ENCODE measurements around the gene CEP20. TPM values are rescaled to one million over a fixed set of nuclear protein-coding genes. Genes with fewer than 3 reads are reported as not detected.

CEP20 gene
- total RNA-seq, 2 experiments from 2014 or later, result 38.8 to 45.0 TPM

GRCh38 chr16:15836965-15837611, 51.3 kb downstream of the CEP20 start:
- POLR2A ChIA-PET, result no interaction called here
- Mint-ChIP-seq H3K27me3 (ENCODE audit: low read depth) (peaks cover 4% of the 10 kb centered on the region), H3K4me1 (ENCODE audit: low read depth) (peaks cover 12% of the 10 kb centered on the region), H3K4me3 (no peak overlapping the region), H3K9me3 (ENCODE audit: insufficient read depth) (no peaks in the 10 kb centered on the region), H3K27ac (no peak overlapping the region), H3K36me3 (ENCODE audit: low read depth) (no peaks in the 10 kb centered on the region)
- CTCF ChIA-PET, result no interaction called here
- ATAC-seq (no peak), DNase-seq (no peak)

DNA sequence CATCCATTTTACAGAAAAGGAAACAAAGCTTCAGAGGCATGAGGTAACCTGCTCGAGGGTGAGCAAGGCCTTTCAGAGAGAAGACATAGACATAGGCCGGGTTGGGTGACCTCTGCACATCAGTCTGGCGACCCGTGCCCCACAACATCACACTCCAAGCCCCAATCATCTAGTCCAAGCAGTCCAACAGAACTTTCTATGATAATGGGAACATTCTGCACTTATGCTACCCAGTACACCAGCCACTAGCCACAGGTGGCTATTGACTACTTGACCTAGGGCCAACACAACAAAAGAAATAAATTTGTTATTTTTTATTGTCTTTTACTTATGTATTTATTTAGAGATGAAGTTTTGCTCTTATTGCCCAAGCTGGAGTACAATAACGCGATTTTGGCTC, 52.3 kb downstream of the CEP20 start:
- ChIA-PET CTCF (interaction anchor here (0.9 kb wide), 1 partner anchor 34 kb away, joined by 3 read pairs; no protein-coding TSS in a partner anchor), POLR2A (no interaction called here)
- H3K27me3 Mint-ChIP-seq (ENCODE audit: low read depth), result peaks cover 4% of the 10 kb centered on the region
- H3K9me3 Mint-ChIP-seq (ENCODE audit: insufficient read depth), result no peaks in the 10 kb centered on the region
- H3K4me3 Mint-ChIP-seq, result no peak overlapping the region
- DNase-seq, result no peak
- peaks cover 12% of the 10 kb centered on the region for H3K4me1 Mint-ChIP-seq (ENCODE audit: low read depth)
- no peaks in the 10 kb centered on the region for H3K36me3 Mint-ChIP-seq (ENCODE audit: low read depth)
- ATAC-seq, result no peak
- no peak overlapping the region for H3K27ac Mint-ChIP-seq

GRCh38 chr16:15835136-15835878, 53.1 kb downstream of the CEP20 start:
- peaks cover 12% of the 10 kb centered on the region for H3K4me1 Mint-ChIP-seq (ENCODE audit: low read depth)
- no peak overlapping the region for H3K27ac Mint-ChIP-seq
- H3K9me3 Mint-ChIP-seq (ENCODE audit: insufficient read depth), result no peaks in the 10 kb centered on the region
- DNase-seq, result no peak
- CTCF ChIA-PET, result interaction anchor here (0.9 kb wide), 1 partner anchor 34 kb away, joined by 3 read pairs; no protein-coding TSS in a partner anchor
- peak; percentile 27 for ATAC-seq
- H3K36me3 Mint-ChIP-seq (ENCODE audit: low read depth), result no peaks in the 10 kb centered on the region
- no peak overlapping the region for H3K4me3 Mint-ChIP-seq
- H3K27me3 Mint-ChIP-seq (ENCODE audit: low read depth), result peaks cover 4% of the 10 kb centered on the region
- POLR2A ChIA-PET, result no interaction called here

DNA sequence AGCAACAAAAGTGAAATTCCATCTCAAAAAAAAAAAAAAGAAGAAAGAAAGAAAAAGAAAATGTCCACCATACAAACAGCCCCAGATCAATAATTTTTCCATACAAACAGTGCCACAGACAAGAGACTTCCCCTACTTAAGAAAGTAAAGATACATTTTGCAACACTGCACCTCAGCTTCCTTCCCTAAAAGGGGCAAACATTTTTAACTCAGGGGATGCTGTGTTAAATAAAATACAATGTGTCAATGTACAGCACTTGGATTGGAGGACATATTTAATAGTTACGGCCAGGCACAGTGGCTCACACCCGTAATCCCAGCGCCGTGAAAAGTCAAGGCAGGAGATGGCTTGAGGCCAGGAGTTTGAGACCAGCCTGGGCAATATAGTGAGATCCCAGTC, 53.9 kb downstream of the CEP20 start:
- POLR2A ChIA-PET, result no interaction called here
- peaks cover 2% of the 10 kb centered on the region for H3K27me3 Mint-ChIP-seq (ENCODE audit: low read depth)
- no peaks in the 10 kb centered on the region for H3K9me3 Mint-ChIP-seq (ENCODE audit: insufficient read depth)
- ATAC-seq, result no peak
- no peak overlapping the region for H3K4me3 Mint-ChIP-seq
- H3K27ac Mint-ChIP-seq, result no peak overlapping the region
- CTCF ChIA-PET, result no interaction called here
- H3K4me1 Mint-ChIP-seq (ENCODE audit: low read depth), result peaks cover 12% of the 10 kb centered on the region
- H3K36me3 Mint-ChIP-seq (ENCODE audit: low read depth), result no peaks in the 10 kb centered on the region
- DNase-seq, result no peak

DNA sequence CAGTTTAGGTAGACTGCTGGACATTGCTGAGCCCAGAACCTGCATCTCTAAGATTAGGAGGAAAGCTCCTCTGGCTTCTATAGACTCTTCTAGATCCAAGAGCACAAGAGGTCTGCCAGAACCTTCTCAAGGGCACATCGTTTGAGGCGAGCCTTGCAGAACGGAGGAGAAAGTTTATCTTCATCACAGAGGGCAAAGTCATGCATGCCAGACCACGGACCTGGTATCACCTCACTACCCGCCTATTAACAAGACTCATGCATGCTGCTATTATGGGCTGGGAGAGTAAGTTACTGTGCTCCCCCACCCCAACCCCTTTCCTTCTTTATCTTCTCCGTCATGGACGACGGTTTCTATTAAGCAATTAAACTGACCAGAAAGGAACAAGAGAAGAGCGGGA, 54.9 kb downstream of the CEP20 start:
- Mint-ChIP-seq H3K4me3 (no peak overlapping the region), H3K4me1 (ENCODE audit: low read depth) (peaks cover 12% of the 10 kb centered on the region), H3K36me3 (ENCODE audit: low read depth) (no peaks in the 10 kb centered on the region), H3K9me3 (ENCODE audit: insufficient read depth) (no peaks in the 10 kb centered on the region), H3K27me3 (ENCODE audit: low read depth) (peaks cover 2% of the 10 kb centered on the region), H3K27ac (no peak overlapping the region)
- ChIA-PET POLR2A (no interaction called here), CTCF (interaction anchor here (1.6 kb wide), 1 partner anchor 12 kb away, joined by 9 read pairs; no protein-coding TSS in a partner anchor)
- DNase-seq, result no peak
- no peak for ATAC-seq

- Mint-ChIP-seq H3K4me1 (ENCODE audit: low read depth) (peaks cover 12% of the 10 kb centered on the region), H3K9me3 (ENCODE audit: insufficient read depth) (no peaks in the 10 kb centered on the region), H3K4me3 (no peak overlapping the region), H3K27ac (no peak overlapping the region), H3K36me3 (ENCODE audit: low read depth) (no peaks in the 10 kb centered on the region), H3K27me3 (ENCODE audit: low read depth) (peaks cover 2% of the 10 kb centered on the region)
- DNase-seq, result no peak
- ChIA-PET CTCF (interaction anchor here (1.6 kb wide), 1 partner anchor 11 kb away, joined by 9 read pairs; no protein-coding TSS in a partner anchor), POLR2A (no interaction called here)
- no peak for ATAC-seq
These were observed 56.2 kb downstream of the CEP20 start for GRCh38 chr16:15832241-15832640.

- ChIA-PET CTCF (interaction anchor here (1.8 kb wide), 1 partner anchor 9 kb away, joined by 5 read pairs; no protein-coding TSS in a partner anchor), POLR2A (no interaction called here)
- H3K4me1 Mint-ChIP-seq (ENCODE audit: low read depth), result peaks cover 9% of the 10 kb centered on the region
- H3K9me3 Mint-ChIP-seq (ENCODE audit: insufficient read depth), result no peaks in the 10 kb centered on the region
- no peak overlapping the region for H3K4me3 Mint-ChIP-seq
- H3K36me3 Mint-ChIP-seq (ENCODE audit: low read depth), result no peaks in the 10 kb centered on the region
- peaks cover 2% of the 10 kb centered on the region for H3K27me3 Mint-ChIP-seq (ENCODE audit: low read depth)
- H3K27ac Mint-ChIP-seq, result no peak overlapping the region
- no peak for DNase-seq
- no peak for ATAC-seq
These were observed 57.5 kb downstream of the CEP20 start for GRCh38 chr16:15830832-15831451.

DNA sequence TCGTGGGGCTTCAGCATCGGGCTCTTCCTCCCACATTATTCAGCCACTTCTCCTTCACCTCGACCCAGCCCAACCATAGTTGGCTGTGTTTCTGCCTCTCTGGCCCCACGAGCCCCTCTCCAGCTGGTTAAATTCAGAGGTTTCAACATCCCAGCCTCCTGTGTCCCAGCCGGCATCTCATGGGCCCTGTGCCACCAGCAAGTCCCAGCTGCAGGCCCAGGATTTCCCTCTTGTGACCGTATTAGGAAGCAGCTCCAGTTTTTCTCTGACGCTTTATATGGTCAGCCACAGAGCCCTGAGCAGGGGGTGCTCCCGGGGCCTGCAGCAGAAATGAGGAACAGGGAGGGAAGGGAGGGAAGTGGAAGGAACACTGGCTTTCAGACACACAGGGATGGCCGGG, 58.9 kb downstream of the CEP20 start:
- no peak overlapping the region for H3K4me3 Mint-ChIP-seq
- H3K4me1 Mint-ChIP-seq (ENCODE audit: low read depth), result no peaks in the 10 kb centered on the region
- no peak for DNase-seq
- POLR2A ChIA-PET, result no interaction called here
- H3K27me3 Mint-ChIP-seq (ENCODE audit: low read depth), result peaks cover 1% of the 10 kb centered on the region
- H3K36me3 Mint-ChIP-seq (ENCODE audit: low read depth), result no peaks in the 10 kb centered on the region
- CTCF ChIA-PET, result no interaction called here
- ATAC-seq, result no peak
- no peak overlapping the region for H3K27ac Mint-ChIP-seq
- H3K9me3 Mint-ChIP-seq (ENCODE audit: insufficient read depth), result no peaks in the 10 kb centered on the region

- ChIA-PET POLR2A (no interaction called here), CTCF (no interaction called here)
- DNase-seq (no peak), ATAC-seq (no peak)
- Mint-ChIP-seq H3K36me3 (ENCODE audit: low read depth) (no peaks in the 10 kb centered on the region), H3K9me3 (ENCODE audit: insufficient read depth) (no peaks in the 10 kb centered on the region), H3K4me3 (no peak overlapping the region), H3K27me3 (ENCODE audit: low read depth) (peaks cover 2% of the 10 kb centered on the region), H3K27ac (no peak overlapping the region), H3K4me1 (ENCODE audit: low read depth) (no peaks in the 10 kb centered on the region)
These were observed 60.6 kb downstream of the CEP20 start for GRCh38 chr16:15827709-15828343.

- H3K9me3 Mint-ChIP-seq (ENCODE audit: insufficient read depth), result no peaks in the 10 kb centered on the region
- POLR2A ChIA-PET, result no interaction called here
- CTCF ChIA-PET, result no interaction called here
These were observed 61.1 kb downstream of the CEP20 start for GRCh38 chr16:15827299-15827698.

DNA sequence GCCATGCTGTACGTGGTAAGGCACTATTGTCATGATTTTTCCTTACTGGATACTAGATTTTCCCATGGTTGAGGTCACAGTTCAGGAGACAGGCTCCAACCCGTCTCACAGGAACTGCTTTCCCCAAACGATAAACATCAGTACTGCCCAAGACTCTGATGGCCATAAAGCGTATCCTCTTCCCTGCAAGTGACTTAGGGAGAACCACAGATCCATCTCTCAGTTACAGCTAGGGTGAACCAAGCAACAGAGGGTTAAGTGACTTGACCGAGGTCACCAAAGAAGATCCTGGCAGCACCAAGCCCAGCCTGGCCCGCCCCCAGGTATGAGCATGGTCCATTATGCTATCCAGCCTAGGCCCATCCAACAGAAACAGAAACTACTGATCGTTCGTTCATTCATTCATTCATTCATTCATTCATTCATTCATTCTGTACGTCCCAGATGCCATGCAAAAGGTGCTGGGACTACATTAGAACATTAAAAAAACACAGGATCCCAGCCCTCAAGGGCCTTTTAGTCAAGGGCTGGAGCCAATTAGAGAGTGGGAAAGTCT, 62.6 kb downstream of the CEP20 start:
- H3K27ac Mint-ChIP-seq, result no peak overlapping the region
- no peaks in the 10 kb centered on the region for H3K9me3 Mint-ChIP-seq (ENCODE audit: insufficient read depth)
- no peak for DNase-seq
- H3K36me3 Mint-ChIP-seq (ENCODE audit: low read depth), result no peaks in the 10 kb centered on the region
- H3K4me1 Mint-ChIP-seq (ENCODE audit: low read depth), result no peaks in the 10 kb centered on the region
- POLR2A ChIA-PET, result interaction anchor here (0.6 kb wide), 1 partner anchor 42 kb away, joined by 3 read pairs; no protein-coding TSS in a partner anchor
- H3K27me3 Mint-ChIP-seq (ENCODE audit: low read depth), result peaks cover 5% of the 10 kb centered on the region
- no peak for ATAC-seq
- no peak overlapping the region for H3K4me3 Mint-ChIP-seq
- CTCF ChIA-PET, result no interaction called here

More at GRCh38 chr16:15827299-15827698, 61.1 kb downstream of the CEP20 start:
- Mint-ChIP-seq H3K27ac (no peak overlapping the region), H3K4me3 (no peak overlapping the region), H3K4me1 (ENCODE audit: low read depth) (no peaks in the 10 kb centered on the region), H3K36me3 (ENCODE audit: low read depth) (no peaks in the 10 kb centered on the region), H3K27me3 (ENCODE audit: low read depth) (peaks cover 2% of the 10 kb centered on the region)
- DNase-seq, result no peak
- no peak for ATAC-seq
